ENCODE data around the gene EMD. TPM values are rescaled to one million over a fixed set of nuclear protein-coding genes. Genes with fewer than 3 reads are reported as not detected.
"Not testable (repeated sequence)": the region's sequence is repeated elsewhere in the genome, so short reads cannot be mapped to it uniquely, and the experiment has no call there.

The EMD gene
- total and polyA plus RNA-seq, 12 donors = 7.7 to 95.2 (median 52.6) TPM

DNA sequence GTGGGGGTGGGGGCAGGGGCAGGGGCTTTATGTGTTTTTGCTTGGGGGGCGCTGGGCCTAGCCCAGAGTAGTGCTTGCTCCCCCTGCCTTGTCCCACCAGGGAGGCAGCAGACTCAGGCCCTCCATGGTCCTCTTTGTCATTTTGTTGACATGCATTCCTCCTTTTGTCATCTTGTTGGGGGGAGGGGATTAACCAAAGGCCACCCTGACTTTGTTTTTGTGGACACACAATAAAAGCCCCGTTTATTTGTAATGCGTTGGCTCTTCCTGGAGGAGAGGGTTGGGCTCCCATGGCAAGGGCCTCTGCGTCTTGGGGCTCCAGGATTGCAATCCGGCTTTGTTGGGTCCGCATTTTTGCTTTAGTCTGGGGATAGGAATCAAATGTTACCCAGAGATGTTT is 2.2 kb downstream of the EMD start:
- Histone ChIP-seq H3K27me3 (no peaks in the 10 kb centered on the region), H3K36me3 (replicated peaks in 1 of 2) (no peaks in the 10 kb centered on the region), H3K9me3 (replicated peaks in 1 of 3) (no peaks in the 10 kb centered on the region), H3K4me1 (replicated peaks in 1 of 2) (peaks cover 4 to 8% of the 10 kb centered on the region in 2 donors), H3K27ac (no peak overlapping the region), H3K4me3 (no peak overlapping the region)
- intact Hi-C loops (cut with DNase I) = no loop called here
- whole genome bisulfite sequencing, 4 donors = 56 to 85% (median 62%) methylated on average over 5 to 6 of the region's 6 CpGs
- no peak for DNase-seq
- TF ChIP-seq POLR2A (IDR thresholded peaks at IDR 0.05) = no peak
- TF ChIP-seq, protein P1, sequence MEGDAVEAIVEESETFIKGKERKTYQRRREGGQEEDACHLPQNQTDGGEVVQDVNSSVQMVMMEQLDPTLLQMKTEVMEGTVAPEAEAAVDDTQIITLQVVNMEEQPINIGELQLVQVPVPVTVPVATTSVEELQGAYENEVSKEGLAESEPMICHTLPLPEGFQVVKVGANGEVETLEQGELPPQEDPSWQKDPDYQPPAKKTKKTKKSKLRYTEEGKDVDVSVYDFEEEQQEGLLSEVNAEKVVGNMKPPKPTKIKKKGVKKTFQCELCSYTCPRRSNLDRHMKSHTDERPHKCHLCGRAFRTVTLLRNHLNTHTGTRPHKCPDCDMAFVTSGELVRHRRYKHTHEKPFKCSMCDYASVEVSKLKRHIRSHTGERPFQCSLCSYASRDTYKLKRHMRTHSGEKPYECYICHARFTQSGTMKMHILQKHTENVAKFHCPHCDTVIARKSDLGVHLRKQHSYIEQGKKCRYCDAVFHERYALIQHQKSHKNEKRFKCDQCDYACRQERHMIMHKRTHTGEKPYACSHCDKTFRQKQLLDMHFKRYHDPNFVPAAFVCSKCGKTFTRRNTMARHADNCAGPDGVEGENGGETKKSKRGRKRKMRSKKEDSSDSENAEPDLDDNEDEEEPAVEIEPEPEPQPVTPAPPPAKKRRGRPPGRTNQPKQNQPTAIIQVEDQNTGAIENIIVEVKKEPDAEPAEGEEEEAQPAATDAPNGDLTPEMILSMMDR (IDR thresholded peaks at IDR 0.05) = no peak

DNA sequence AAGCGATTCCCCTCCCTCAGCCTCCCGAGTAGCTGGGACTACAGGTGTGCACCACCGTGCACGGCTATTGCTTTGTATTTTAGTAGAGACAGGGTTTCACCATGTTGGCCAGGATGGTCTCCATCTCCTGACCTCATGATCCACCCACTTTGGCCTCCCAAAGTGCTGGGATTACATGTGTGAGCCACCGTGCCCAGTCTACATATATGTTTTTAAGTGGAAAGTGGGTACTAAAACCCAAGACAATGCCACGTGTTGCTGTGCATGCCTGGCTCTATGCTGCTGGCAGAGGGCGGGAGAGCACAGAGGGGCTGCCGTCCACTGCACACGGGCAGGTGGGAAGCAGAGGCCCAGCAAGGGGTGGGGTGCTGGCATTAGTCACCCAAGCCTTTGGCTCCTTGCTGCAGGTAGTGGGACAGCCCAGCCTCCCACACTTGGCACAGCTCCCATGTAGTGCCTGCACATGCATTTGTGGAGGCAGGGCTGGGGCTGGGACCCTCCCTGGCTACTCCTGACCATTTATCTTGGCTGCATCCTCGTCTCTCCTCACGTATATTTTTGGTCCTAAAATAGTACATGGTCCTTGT is 3.5 kb downstream of the EMD start:
- intact Hi-C loops (cut with DNase I) = no loop called here
- Histone ChIP-seq H3K36me3 (replicated peaks in 1 of 2) (no peaks in the 10 kb centered on the region), H3K27me3 (no peaks in the 10 kb centered on the region), H3K4me1 (replicated peaks in 1 of 2) (peaks cover 4 to 8% of the 10 kb centered on the region in 2 donors), H3K27ac (no peak overlapping the region), H3K4me3 (no peak overlapping the region), H3K9me3 (replicated peaks in 1 of 3) (no peaks in the 10 kb centered on the region)
- DNase-seq = no peak
- TF ChIP-seq, protein P1 (IDR thresholded peaks at IDR 0.05) = no peak
- TF ChIP-seq POLR2A (IDR thresholded peaks at IDR 0.05) = no peak
- 37 to 74% (median 71%) methylated on average over 2 to 11 of the region's 11 CpGs for WGBS, 4 donors

DNA sequence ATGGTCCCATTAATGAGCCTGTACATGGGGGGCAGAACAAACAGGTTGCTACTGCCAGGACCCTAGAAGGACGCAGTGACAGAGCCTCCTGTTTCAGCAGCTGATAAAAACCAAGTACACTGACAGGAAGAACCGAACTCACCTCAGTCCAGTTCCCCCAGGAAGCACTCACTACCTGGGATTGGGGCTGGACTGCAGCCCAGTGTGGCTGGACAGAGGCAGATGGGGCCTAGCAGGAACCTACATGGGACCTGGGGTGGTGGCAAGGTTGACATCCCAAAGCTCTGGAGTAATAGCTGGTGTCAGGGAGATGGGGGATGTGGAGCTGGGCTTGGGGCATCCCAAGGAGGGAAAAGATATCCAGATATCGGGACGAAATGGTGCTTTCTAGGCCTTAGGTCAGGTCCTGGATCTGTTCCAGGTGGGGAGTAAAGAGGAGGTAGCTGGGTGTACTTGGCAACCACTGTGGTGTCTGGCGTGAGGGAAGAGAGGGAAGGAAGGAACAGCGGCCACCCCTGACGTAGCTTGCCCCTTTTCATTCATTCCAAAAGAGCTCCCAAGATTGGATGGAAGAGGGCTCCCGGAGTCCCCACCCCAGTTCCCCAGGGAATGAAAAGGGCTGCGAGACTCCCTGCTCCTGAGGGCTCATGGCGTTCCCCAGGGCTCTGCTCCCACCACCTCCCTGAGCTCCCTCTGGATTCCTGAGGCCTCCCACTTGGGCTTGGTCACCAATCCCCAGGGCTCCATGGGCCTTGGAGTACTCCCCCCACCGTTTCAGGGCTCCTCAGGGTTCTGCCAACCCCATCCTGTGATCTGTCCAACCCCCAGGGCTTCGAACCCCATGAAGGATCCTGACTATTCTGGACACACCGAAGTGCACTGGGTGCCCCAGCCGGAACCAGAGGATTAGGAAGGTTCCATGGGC is 4.5 kb downstream of the EMD start:
- intact Hi-C loops (cut with DNase I) = no loop called here
- DNase-seq = no peak
- WGBS, 4 donors = 57 to 67% (median 62%) methylated on average over 8 to 14 of the region's 14 CpGs
- Histone ChIP-seq H3K9me3 (replicated peaks in 1 of 3) (no peaks in the 10 kb centered on the region), H3K4me3 (no peak overlapping the region), H3K4me1 (replicated peaks in 1 of 2) (peaks cover 4 to 8% of the 10 kb centered on the region in 2 donors), H3K27ac (peak overlapping the region in 1 of 5 donors; percentile 41), H3K36me3 (replicated peaks in 1 of 2) (no peaks in the 10 kb centered on the region), H3K27me3 (no peaks in the 10 kb centered on the region)
- TF ChIP-seq POLR2A (IDR thresholded peaks at IDR 0.05) = no peak
- TF ChIP-seq, protein P1 (IDR thresholded peaks at IDR 0.05) = no peak

DNA sequence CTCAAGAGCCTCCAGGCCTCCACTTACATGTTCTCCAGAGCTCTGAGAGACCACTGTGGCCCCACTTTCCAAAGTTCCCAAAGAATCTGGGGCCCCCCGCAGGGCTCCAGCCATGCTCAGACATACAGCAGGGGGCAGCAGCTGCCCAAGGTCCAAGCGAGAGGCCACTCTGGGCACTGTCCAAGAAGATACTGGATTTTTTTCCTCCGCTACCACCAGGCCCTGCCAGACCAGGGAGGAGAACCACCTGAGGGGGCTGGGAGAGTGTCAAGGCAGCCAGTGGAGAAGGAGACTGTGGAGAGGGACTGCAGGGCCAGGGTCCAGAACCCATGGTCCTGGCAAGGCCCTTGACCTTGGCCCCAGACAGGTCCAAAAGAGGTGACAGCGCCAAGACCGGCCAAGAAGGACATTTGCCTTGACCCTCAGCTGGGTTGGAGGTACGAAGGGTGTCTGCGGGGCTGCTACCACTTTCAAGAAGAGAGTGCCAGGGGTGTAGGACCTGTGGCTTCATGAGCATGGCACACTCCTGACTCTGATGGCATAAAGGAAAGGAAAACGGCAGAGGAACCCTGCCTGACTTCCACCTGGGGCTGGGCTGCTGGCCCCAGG is 5.3 kb downstream of the EMD start:
- H3K4me3 ChIP-seq = no peak overlapping the region
- no peaks in the 10 kb centered on the region for H3K27me3 ChIP-seq
- DNase-seq = peak in 1 of 7 donors; percentile 45
- peak overlapping the region in 1 of 5 donors; percentile 41 for H3K27ac ChIP-seq
- H3K9me3 ChIP-seq (replicated peaks in 1 of 3) = no peaks in the 10 kb centered on the region
- WGBS, 4 donors = 33 to 69% (median 47%) methylated on average over 1 to 8 of the region's 8 CpGs
- intact Hi-C loops (cut with DNase I) = no loop called here
- peaks cover 4 to 8% of the 10 kb centered on the region in 2 donors for H3K4me1 ChIP-seq (replicated peaks in 1 of 2)
- no peaks in the 10 kb centered on the region for H3K36me3 ChIP-seq (replicated peaks in 1 of 2)
- TF ChIP-seq, protein P1 (IDR thresholded peaks at IDR 0.05) = peak in 5 of 6 experiments; percentile 22 to 41 (median 30)
- no peak for TF ChIP-seq POLR2A (IDR thresholded peaks at IDR 0.05)

DNA sequence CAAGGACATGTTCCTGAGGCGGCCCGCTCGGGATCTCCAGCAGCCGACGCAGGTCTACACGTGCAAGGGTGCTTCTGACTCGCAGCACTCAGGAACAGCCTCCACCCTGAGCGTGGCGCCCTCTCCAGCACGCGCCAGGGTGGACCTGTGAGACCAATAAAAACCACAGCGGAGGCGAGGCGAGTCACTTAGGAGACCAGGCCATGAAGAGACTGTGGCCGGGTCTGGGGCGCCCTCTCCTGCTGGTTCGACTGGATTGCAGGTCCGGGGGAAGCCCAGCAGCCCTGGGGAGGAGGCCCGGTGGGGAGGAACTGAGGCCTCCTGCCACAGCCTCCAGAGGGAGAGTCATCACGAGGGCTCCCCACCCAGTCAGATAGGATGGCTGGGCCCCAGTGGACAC is 9.0 kb downstream of the EMD start:
- H3K27ac ChIP-seq; DNase-seq; intact Hi-C loops (cut with DNase I); H3K27me3 ChIP-seq; H3K9me3 ChIP-seq (replicated peaks in 1 of 3); H3K36me3 ChIP-seq (replicated peaks in 1 of 2); H3K4me1 ChIP-seq (replicated peaks in 1 of 2); H3K4me3 ChIP-seq: not testable (repeated sequence)
- WGBS, 4 donors = no CpG with 5 or more reads among the region's 20 CpGs

DNA sequence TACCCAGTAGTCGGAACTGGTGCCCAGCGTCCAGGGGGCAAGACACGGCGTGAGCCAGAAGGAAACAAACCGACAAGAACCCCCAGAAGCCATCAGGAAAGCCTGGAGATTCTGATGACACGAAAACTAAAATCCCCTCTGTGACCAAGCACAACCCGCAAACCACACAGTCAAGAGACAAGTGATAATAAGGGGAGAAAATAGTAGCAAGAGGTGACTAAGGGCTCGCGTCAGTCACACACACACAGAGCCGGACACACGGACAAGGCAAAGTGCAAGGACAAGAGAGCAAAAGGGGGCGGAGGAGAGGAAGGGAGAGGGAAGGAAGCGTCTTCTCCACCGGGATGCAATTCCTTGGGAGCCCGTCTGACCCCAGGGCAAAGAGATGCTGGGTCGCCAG is 9.6 kb downstream of the EMD start:
- H3K4me3 ChIP-seq; H3K27me3 ChIP-seq; H3K9me3 ChIP-seq (replicated peaks in 1 of 3); DNase-seq; H3K4me1 ChIP-seq (replicated peaks in 1 of 2); H3K36me3 ChIP-seq (replicated peaks in 1 of 2); intact Hi-C loops (cut with DNase I); H3K27ac ChIP-seq: not testable (repeated sequence)
- no CpG with 5 or more reads among the region's 16 CpGs for WGBS, 4 donors
